Measurements from ENCODE around the gene CDH5. TPM values are rescaled to one million over a fixed set of nuclear protein-coding genes. Genes with fewer than 3 reads are reported as not detected.

The CDH5 gene
- total RNA-seq, 2 donors from 2014 or later: 21.1 to 40.0 TPM

GRCh38 chr16:66389256-66390176 is 23.0 kb downstream of the CDH5 start:
- no peak for ATAC-seq (ENCODE audit: insufficient number of reproducible peaks, low FRiP score, low read depth)
- DNase-seq (ENCODE audit: low spot score): no peak
- Histone ChIP-seq H3K4me1 (ENCODE audit: control insufficient read depth in 1 of 2, low read depth in 2 of 2) (no peaks in the 10 kb centered on the region), H3K27me3 (replicated peaks; ENCODE audit: insufficient read depth) (no peaks in the 10 kb centered on the region), H3K9me3 (no peaks in the 10 kb centered on the region), H3K36me3 (no peaks in the 10 kb centered on the region), H3K4me3 (no peak overlapping the region), H3K27ac (no peak overlapping the region)
- TF ChIP-seq CTCF (IDR thresholded peaks at IDR 0.05): no peak

GRCh38 chr16:66390346-66391108 is 24.0 kb downstream of the CDH5 start:
- H3K27ac ChIP-seq: no peak overlapping the region
- DNase-seq (ENCODE audit: low spot score): no peak
- H3K4me3 ChIP-seq: no peak overlapping the region
- TF ChIP-seq CTCF (IDR thresholded peaks at IDR 0.05): no peak
- H3K4me1 ChIP-seq (ENCODE audit: control insufficient read depth in 1 of 2, low read depth in 2 of 2): no peaks in the 10 kb centered on the region
- no peak for ATAC-seq (ENCODE audit: insufficient number of reproducible peaks, low FRiP score, low read depth)
- H3K36me3 ChIP-seq: no peaks in the 10 kb centered on the region
- H3K27me3 ChIP-seq (replicated peaks; ENCODE audit: insufficient read depth): no peaks in the 10 kb centered on the region
- no peaks in the 10 kb centered on the region for H3K9me3 ChIP-seq

- no peak overlapping the region for H3K27ac ChIP-seq
- no peak for ATAC-seq (ENCODE audit: insufficient number of reproducible peaks, low FRiP score, low read depth)
These were observed 25.5 kb downstream of the CDH5 start for GRCh38 chr16:66391726-66392670.

GRCh38 chr16:66395806-66396555 is 29.5 kb downstream of the CDH5 start:
- ATAC-seq (ENCODE audit: insufficient number of reproducible peaks, low FRiP score, low read depth) (no peak), DNase-seq (ENCODE audit: low spot score) (no peak)
- Histone ChIP-seq H3K27me3 (replicated peaks; ENCODE audit: insufficient read depth) (no peaks in the 10 kb centered on the region), H3K36me3 (no peaks in the 10 kb centered on the region), H3K27ac (no peak overlapping the region), H3K4me3 (no peak overlapping the region), H3K4me1 (ENCODE audit: control insufficient read depth in 1 of 2, low read depth in 2 of 2) (peaks cover 3 to 8% of the 10 kb centered on the region in 2 donors), H3K9me3 (no peaks in the 10 kb centered on the region)
- no peak for TF ChIP-seq CTCF (IDR thresholded peaks at IDR 0.05)

More at GRCh38 chr16:66391726-66392670, 25.5 kb downstream of the CDH5 start:
- no peak for TF ChIP-seq CTCF (IDR thresholded peaks at IDR 0.05)
- H3K36me3 ChIP-seq: no peaks in the 10 kb centered on the region
- no peaks in the 10 kb centered on the region for H3K27me3 ChIP-seq (replicated peaks; ENCODE audit: insufficient read depth)
- H3K4me3 ChIP-seq: no peak overlapping the region
- no peak for DNase-seq (ENCODE audit: low spot score)
- no peaks in the 10 kb centered on the region for H3K9me3 ChIP-seq
- H3K4me1 ChIP-seq (ENCODE audit: control insufficient read depth in 1 of 2, low read depth in 2 of 2): no peaks in the 10 kb centered on the region
